H1 (cell line): ENCODE measurements around the gene LBP. TPM values are rescaled to one million over a fixed set of nuclear protein-coding genes. Genes with fewer than 3 reads are reported as not detected.

ENCODE experiments used
- CHD7 ChIP-seq: fragments of 300-600 bp; sonication (generic); IDR thresholded peaks from 2 replicates; pipeline ENCODE4 v1.7.1; 2012; ENCODE audit warnings: low read length, moderate library complexity, mild to moderate bottlenecking, inconsistent platforms; ENCODE audit not compliant: insufficient replicate concordance
- EGR1 ChIP-seq: IDR thresholded peaks from 2 replicates; pipeline ENCODE4 v1.6.1; 2011; ENCODE audit warnings: low read depth, low read length, borderline replicate concordance
- JUN ChIP-seq: IDR thresholded peaks from 2 replicates; pipeline ENCODE4 v1.6.1; 2011; ENCODE audit warnings: low read depth, mild to moderate bottlenecking, improper control_type of control experiment, low read length
- NRF1 ChIP-seq: IDR thresholded peaks from 2 replicates; pipeline ENCODE4 v1.6.1; 2011; ENCODE audit warnings: mild to moderate bottlenecking, low read depth, low read length, improper control_type of control experiment
- RAD21 ChIP-seq, 2 experiments: IDR thresholded peaks in 1 of 2; conservative IDR thresholded peaks in 1 of 2; 2 replicates each; pipeline ENCODE4 v1.6.1; 2011; ENCODE audit warnings: low read depth in 2 of 2, low read length in 2 of 2, improper control_type of control experiment in 1 of 2, inconsistent platforms in 1 of 2, mild to moderate bottlenecking in 1 of 2, moderate library complexity in 1 of 2
- SIN3A ChIP-seq, 2 experiments: IDR thresholded peaks in 1 of 2; conservative IDR thresholded peaks in 1 of 2; 2 replicates each; pipeline ENCODE4 v1.6.1; 2011 to 2012; ENCODE audit warnings: low read length in 2 of 2, improper control_type of control experiment in 1 of 2, low read depth in 1 of 2, mild to moderate bottlenecking in 1 of 2
- TAF1 ChIP-seq: IDR thresholded peaks from 2 replicates; pipeline ENCODE4 v1.6.1; 2011; ENCODE audit warnings: mild to moderate bottlenecking, low read depth, low read length
- polyA plus RNA-seq, 7 experiments: library from polyadenylated mRNA; depleted of rRNA in 3 of 7; stranded (reverse) in 5 of 7; unstranded in 2 of 7; fragments of >200 nt in 5 of 7; fragments of 200-250 nt in 2 of 7; gene quantifications; 1 replicate in 5 of 7; 2 replicates in 1 of 7; 4 replicates in 1 of 7; pipeline versions ENCODE4 v1.2.1 to v1.2.3, GENCODE V29; 2011 to 2013; ENCODE audit warnings: missing spikeins in 2 of 7, mixed read lengths in 2 of 7
- total RNA-seq: library from RNA; stranded (reverse); fragmentation: NEBNext Ultra II Directional; extraction: Animal tissue kit (Norgen Biotek cat#: 25700); gene quantifications from 2 replicates; pipeline ENCODE4 v1.2.1, GENCODE V29; 2021

The LBP gene
- total and polyA plus RNA-seq, 2 of the 8 experiments (the other 6 are each of a cell fraction or from before 2014, with no cell fraction given), result 0.60 to 0.63 TPM

- TF ChIP-seq CHD7 (no peak), TAF1 (no peak), SIN3A (conservative IDR thresholded peaks at IDR 0.05 in 1 of 2, IDR thresholded peaks at IDR 0.05 in 1 of 2; ENCODE audit: low read depth in 1 of 2, low read length in 2 of 2) (no peak), RAD21 (IDR thresholded peaks at IDR 0.05 in 1 of 2, conservative IDR thresholded peaks at IDR 0.05 in 1 of 2; ENCODE audit: low read depth in 2 of 2, low read length in 2 of 2) (no peak), NRF1 (no peak), EGR1 (no peak), JUN (no peak)
Observed at GRCh38 chr20:38358556-38358955, 12.3 kb downstream of the LBP start (continued).
